Upper lobe of left lung (tissue), 6 donors: ENCODE measurements around the gene RIPK1. TPM values are rescaled to one million over a fixed set of nuclear protein-coding genes. Genes with fewer than 3 reads are reported as not detected.
"Not testable (repeated sequence)": the region's sequence is repeated elsewhere in the genome, so short reads cannot be mapped to it uniquely, and the experiment has no call there.

Experiments used
- ATAC-seq, 2 donors: fragments of 200-7000 bp; cut with Tn5 transposase; one replicate each; pipeline ENCODE4 v1.9.1; 2022; ENCODE audit warnings: mild to moderate bottlenecking in 2 of 2, moderate library complexity in 2 of 2; ENCODE audit not compliant: low FRiP score in 2 of 2
- DNase-seq, 2 donors: peaks; one replicate each; pipeline ENCODE4 v3.0.0-alpha.2; 2019 to 2020
- H3K27ac ChIP-seq, 4 donors: fragments of 200-600 bp; sonication (generic); one replicate each; pipeline ENCODE4 v1.5.1; 2016 to 2019
- H3K27me3 ChIP-seq, 4 donors: fragments of 200-600 bp; sonication (generic); one replicate each; pipeline ENCODE4 v1.5.1; 2017 to 2019
- H3K36me3 ChIP-seq, 4 donors: fragments of 200-600 bp; sonication (generic); one replicate each; pipeline ENCODE4 v1.5.1; 2016 to 2019
- H3K4me1 ChIP-seq, 4 donors: fragments of 200-600 bp; sonication (generic); one replicate each; pipeline ENCODE4 v1.5.1; 2018 to 2019
- H3K4me3 ChIP-seq, 4 donors: fragments of 200-600 bp; sonication (generic); one replicate each; pipeline ENCODE4 v1.5.1; 2017 to 2019; ENCODE audit warnings: mild to moderate bottlenecking in 2 of 4, moderate library complexity in 1 of 4
- H3K9me3 ChIP-seq, 4 donors: fragments of 200-600 bp; sonication (generic); one replicate each; pipeline ENCODE4 v1.5.1; 2018 to 2019
- CTCF ChIP-seq, 6 experiments: fragments of 450-650 bp in 4 of 6; fragments of 200-600 bp in 2 of 6; sonication (generic) in 2 of 6; IDR thresholded peaks; one replicate each; pipeline ENCODE4 v1.5.1; 2016 to 2019; ENCODE audit warnings: antibody characterized with exemption in 6 of 6
- EP300 ChIP-seq, 4 donors: sonication (generic); formaldehyde crosslinking; IDR thresholded peaks; one replicate each; pipeline ENCODE4 v1.5.1; 2017; ENCODE audit warnings: antibody characterized with exemption in 4 of 4, control low read depth in 2 of 4
- POLR2A ChIP-seq, 4 donors: fragments of 450-650 bp; IDR thresholded peaks; one replicate each; pipeline ENCODE4 v1.5.1; 2016 to 2017; ENCODE audit warnings: antibody characterized with exemption in 4 of 4, mild to moderate bottlenecking in 2 of 4
- POLR2AphosphoS5 ChIP-seq, 2 donors: sonication (generic); formaldehyde crosslinking; IDR thresholded peaks; one replicate each; pipeline ENCODE4 v1.5.1; 2017; ENCODE audit warnings: antibody characterized with exemption in 2 of 2
- WGBS, 2 donors: methylation state at CpG; one replicate each; pipeline ENCODE4 v1.1.5; 2017 to 2018; 5-methylcytosine and 5-hydroxymethylcytosine counted together
- total RNA-seq, 6 donors: library from RNA; depleted of rRNA in 4 of 6; stranded (reverse); fragments of >200 nt in 4 of 6; gene quantifications; one replicate each; pipeline versions ENCODE4 v1.1.0 to v1.2.1, GENCODE V29; 2016 to 2021
- donor health status: DM: no; HTN: no; CAD: no; lungs with moderate emphysema.
- donor health status: DM: no; HTN: yes; CAD: no; lungs with severe emphysema.

The RIPK1 gene
- total RNA-seq, 6 donors from 2014 or later = 20.6 to 35.6 (median 26.6) TPM

- no peaks in the 10 kb centered on the region for H3K4me1 ChIP-seq
- no peak overlapping the region for H3K27ac ChIP-seq
- DNase-seq = no peak
- WGBS, 2 donors = 95% methylated on average over 15 of the region's 15 CpGs
- no peaks in the 10 kb centered on the region for H3K27me3 ChIP-seq
- no peaks in the 10 kb centered on the region for H3K9me3 ChIP-seq
- H3K4me3 ChIP-seq = no peak overlapping the region
- H3K36me3 ChIP-seq = peaks cover 0 to 20% (median 4%) of the 10 kb centered on the region in 4 donors
- ATAC-seq = peak in 1 of 2 donors; percentile 47
- TF ChIP-seq POLR2A (IDR thresholded peaks at IDR 0.05) = no peak
- TF ChIP-seq CTCF (IDR thresholded peaks at IDR 0.05) = no peak
- no peak for TF ChIP-seq EP300 (IDR thresholded peaks at IDR 0.05)
- no peak for TF ChIP-seq POLR2AphosphoS5 (IDR thresholded peaks at IDR 0.05)
Observed at GRCh38 chr6:3131695-3132094, 63.4 kb downstream of the RIPK1 start.

- ATAC-seq = no peak
Observed at GRCh38 chr6:3133515-3133914, 65.2 kb downstream of the RIPK1 start.

GRCh38 chr6:3135668-3136291 is 67.5 kb downstream of the RIPK1 start:
- H3K27me3 ChIP-seq = no peaks in the 10 kb centered on the region
- WGBS, 2 donors = 90 to 93% methylated on average over 13 of the region's 13 CpGs
- H3K9me3 ChIP-seq = no peaks in the 10 kb centered on the region
- H3K4me1 ChIP-seq = peaks cover 0 to 16% (median 6%) of the 10 kb centered on the region in 4 donors
- H3K36me3 ChIP-seq = peaks cover 0 to 26% (median 2%) of the 10 kb centered on the region in 4 donors
- TF ChIP-seq POLR2A (IDR thresholded peaks at IDR 0.05) (no peak), EP300 (IDR thresholded peaks at IDR 0.05) (no peak), POLR2AphosphoS5 (IDR thresholded peaks at IDR 0.05) (no peak), CTCF (IDR thresholded peaks at IDR 0.05) (no peak)
- no peak overlapping the region for H3K4me3 ChIP-seq
- no peak for DNase-seq
- ATAC-seq = no peak
- H3K27ac ChIP-seq = no peak overlapping the region

More at GRCh38 chr6:3133515-3133914, 65.2 kb downstream of the RIPK1 start:
- H3K27me3 ChIP-seq = no peaks in the 10 kb centered on the region
- H3K9me3 ChIP-seq = no peaks in the 10 kb centered on the region
- no peak for DNase-seq
- peaks cover 0 to 3% (median 1%) of the 10 kb centered on the region in 4 donors for H3K4me1 ChIP-seq
- 94 to 95% methylated on average over 9 of the region's 9 CpGs for WGBS, 2 donors
- no peak overlapping the region for H3K4me3 ChIP-seq
- no peak overlapping the region for H3K27ac ChIP-seq
- peaks cover 0 to 33% (median 4%) of the 10 kb centered on the region in 4 donors for H3K36me3 ChIP-seq
- TF ChIP-seq CTCF (IDR thresholded peaks at IDR 0.05) (no peak), POLR2AphosphoS5 (IDR thresholded peaks at IDR 0.05) (no peak), EP300 (IDR thresholded peaks at IDR 0.05) (no peak), POLR2A (IDR thresholded peaks at IDR 0.05) (no peak)

- TF ChIP-seq POLR2AphosphoS5 (IDR thresholded peaks at IDR 0.05) (no peak), POLR2A (IDR thresholded peaks at IDR 0.05) (no peak)
- no peak for ATAC-seq
- Histone ChIP-seq H3K4me1 (peaks cover 0 to 16% (median 6%) of the 10 kb centered on the region in 4 donors), H3K27ac (no peak overlapping the region), H3K36me3 (peaks cover 0 to 33% (median 4%) of the 10 kb centered on the region in 4 donors), H3K27me3 (no peaks in the 10 kb centered on the region), H3K4me3 (no peak overlapping the region), H3K9me3 (no peaks in the 10 kb centered on the region)
- 87 to 96% methylated on average over 8 of the region's 8 CpGs for WGBS, 2 donors
- DNase-seq = no peak
Observed at GRCh38 chr6:3136292-3137011, 68.2 kb downstream of the RIPK1 start.

- no peaks in the 10 kb centered on the region for H3K27me3 ChIP-seq
- H3K36me3 ChIP-seq = peaks cover 0 to 34% (median 6%) of the 10 kb centered on the region in 4 donors
- H3K4me3 ChIP-seq = no peak overlapping the region
- ATAC-seq = no peak
- no peak for DNase-seq
- 92 to 97% methylated on average over 12 of the region's 12 CpGs for WGBS, 2 donors
- H3K27ac ChIP-seq = no peak overlapping the region
- no peak for TF ChIP-seq EP300 (IDR thresholded peaks at IDR 0.05)
- TF ChIP-seq CTCF (IDR thresholded peaks at IDR 0.05) = no peak
- TF ChIP-seq POLR2AphosphoS5 (IDR thresholded peaks at IDR 0.05) = no peak
- no peak for TF ChIP-seq POLR2A (IDR thresholded peaks at IDR 0.05)
- no peaks in the 10 kb centered on the region for H3K9me3 ChIP-seq
- H3K4me1 ChIP-seq = peaks cover 0 to 16% (median 6%) of the 10 kb centered on the region in 4 donors
Observed at GRCh38 chr6:3137057-3137777, 68.9 kb downstream of the RIPK1 start.

- H3K27ac ChIP-seq, H3K9me3 ChIP-seq, DNase-seq, H3K4me3 ChIP-seq, ATAC-seq, H3K27me3 ChIP-seq: not testable (repeated sequence)
- Histone ChIP-seq H3K4me1 (peaks cover 0 to 16% (median 6%) of the 10 kb centered on the region in 4 donors), H3K36me3 (peaks cover 0 to 39% (median 6%) of the 10 kb centered on the region in 4 donors)
- WGBS, 2 donors = 90 to 95% methylated on average over 6 of the region's 6 CpGs
Observed at GRCh38 chr6:3137873-3138272, 69.6 kb downstream of the RIPK1 start.
